HL-60 (cell line): ENCODE measurements around the gene FOXI3.

Source experiments
- DNase-seq, 2 experiments: peaks; one replicate each; pipeline ENCODE4 v3.0.0-alpha.2; 2010 to 2020; ENCODE audit warnings: low read depth in 1 of 2, low spot score in 1 of 2
- H3K27ac ChIP-seq: fragments of 250-450 bp; sonication (Bioruptor Pico); replicated peaks from 2 replicates; pipeline ENCODE4 v1.5.1; 2020; ENCODE audit warnings: mild to moderate bottlenecking, moderate library complexity
- H3K27me3 ChIP-seq: fragments of 250-450 bp; sonication (Bioruptor Pico); 2 replicates; pipeline ENCODE4 v1.5.1; 2021; ENCODE audit warnings: mild to moderate bottlenecking, moderate library complexity; ENCODE audit not compliant: insufficient read depth, poor library complexity, severe bottlenecking
- H3K4me3 ChIP-seq: replicated peaks from 2 replicates; pipeline ENCODE4 v1.5.1; 2011; ENCODE audit warnings: mild to moderate bottlenecking, control low read depth, low read length; ENCODE audit not compliant: insufficient read depth
- CTCF ChIP-seq: IDR thresholded peaks from one replicate; pipeline ENCODE4 v1.5.1; 2011; ENCODE audit warnings: low read length, control low read depth, inconsistent platforms; ENCODE audit not compliant: insufficient read depth
- GABPA ChIP-seq: IDR thresholded peaks from 2 replicates; pipeline ENCODE4 v1.6.1; 2012; ENCODE audit warnings: low read depth
- POLR2AphosphoS5 ChIP-seq: IDR thresholded peaks from 2 replicates; pipeline ENCODE4 v1.6.1; 2012; ENCODE audit warnings: low read depth
- SPI1 ChIP-seq: IDR thresholded peaks from 2 replicates; pipeline ENCODE4 v1.6.1; 2012; ENCODE audit warnings: low read depth, mild to moderate bottlenecking, borderline replicate concordance
- TF ChIP-seq, protein P1 (sequence below): IDR thresholded peaks from 2 replicates; pipeline ENCODE4 v1.6.1; 2012; ENCODE audit warnings: low read depth; ENCODE audit not compliant: insufficient replicate concordance

The FOXI3 gene

DNA sequence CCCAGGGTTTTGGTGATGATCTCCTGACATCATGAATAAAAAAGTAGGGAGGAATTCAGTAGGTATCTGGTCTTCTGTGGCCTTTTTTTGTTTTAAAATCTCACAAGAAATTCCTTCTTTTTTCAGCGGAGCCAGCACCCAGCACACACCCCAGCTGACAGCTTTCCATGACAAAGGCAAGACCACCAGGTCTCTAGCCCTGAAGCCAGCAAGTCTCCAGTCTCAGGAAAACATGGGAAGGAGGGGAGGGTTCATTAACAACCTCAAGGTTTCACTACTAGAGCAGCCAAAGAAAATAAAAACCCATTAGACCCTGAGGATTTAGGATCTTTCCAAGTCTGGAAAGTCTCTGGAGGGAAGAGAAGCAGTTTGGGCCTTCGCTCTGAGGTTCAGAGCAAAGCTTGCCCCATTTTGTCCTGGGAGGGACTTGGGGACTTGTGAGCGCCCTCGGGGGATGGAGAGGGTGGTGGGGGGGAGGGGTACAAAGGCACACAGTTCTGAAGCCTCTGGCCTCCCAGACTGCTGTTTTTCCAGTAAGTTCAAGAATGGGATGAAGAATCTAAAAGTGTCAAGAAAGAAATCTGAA lies 9.0 kb downstream of the FOXI3 start:
- TF ChIP-seq CTCF (no peak), SPI1 (no peak), POLR2AphosphoS5 (no peak), GABPA (no peak)
- TF ChIP-seq, protein P1, sequence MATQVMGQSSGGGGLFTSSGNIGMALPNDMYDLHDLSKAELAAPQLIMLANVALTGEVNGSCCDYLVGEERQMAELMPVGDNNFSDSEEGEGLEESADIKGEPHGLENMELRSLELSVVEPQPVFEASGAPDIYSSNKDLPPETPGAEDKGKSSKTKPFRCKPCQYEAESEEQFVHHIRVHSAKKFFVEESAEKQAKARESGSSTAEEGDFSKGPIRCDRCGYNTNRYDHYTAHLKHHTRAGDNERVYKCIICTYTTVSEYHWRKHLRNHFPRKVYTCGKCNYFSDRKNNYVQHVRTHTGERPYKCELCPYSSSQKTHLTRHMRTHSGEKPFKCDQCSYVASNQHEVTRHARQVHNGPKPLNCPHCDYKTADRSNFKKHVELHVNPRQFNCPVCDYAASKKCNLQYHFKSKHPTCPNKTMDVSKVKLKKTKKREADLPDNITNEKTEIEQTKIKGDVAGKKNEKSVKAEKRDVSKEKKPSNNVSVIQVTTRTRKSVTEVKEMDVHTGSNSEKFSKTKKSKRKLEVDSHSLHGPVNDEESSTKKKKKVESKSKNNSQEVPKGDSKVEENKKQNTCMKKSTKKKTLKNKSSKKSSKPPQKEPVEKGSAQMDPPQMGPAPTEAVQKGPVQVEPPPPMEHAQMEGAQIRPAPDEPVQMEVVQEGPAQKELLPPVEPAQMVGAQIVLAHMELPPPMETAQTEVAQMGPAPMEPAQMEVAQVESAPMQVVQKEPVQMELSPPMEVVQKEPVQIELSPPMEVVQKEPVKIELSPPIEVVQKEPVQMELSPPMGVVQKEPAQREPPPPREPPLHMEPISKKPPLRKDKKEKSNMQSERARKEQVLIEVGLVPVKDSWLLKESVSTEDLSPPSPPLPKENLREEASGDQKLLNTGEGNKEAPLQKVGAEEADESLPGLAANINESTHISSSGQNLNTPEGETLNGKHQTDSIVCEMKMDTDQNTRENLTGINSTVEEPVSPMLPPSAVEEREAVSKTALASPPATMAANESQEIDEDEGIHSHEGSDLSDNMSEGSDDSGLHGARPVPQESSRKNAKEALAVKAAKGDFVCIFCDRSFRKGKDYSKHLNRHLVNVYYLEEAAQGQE, result no peak
- no peak overlapping the region for H3K4me3 ChIP-seq
- no peak overlapping the region for H3K27ac ChIP-seq
- DNase-seq, result no peak
- H3K27me3 ChIP-seq, result peaks cover 2% of the 10 kb centered on the region

DNA sequence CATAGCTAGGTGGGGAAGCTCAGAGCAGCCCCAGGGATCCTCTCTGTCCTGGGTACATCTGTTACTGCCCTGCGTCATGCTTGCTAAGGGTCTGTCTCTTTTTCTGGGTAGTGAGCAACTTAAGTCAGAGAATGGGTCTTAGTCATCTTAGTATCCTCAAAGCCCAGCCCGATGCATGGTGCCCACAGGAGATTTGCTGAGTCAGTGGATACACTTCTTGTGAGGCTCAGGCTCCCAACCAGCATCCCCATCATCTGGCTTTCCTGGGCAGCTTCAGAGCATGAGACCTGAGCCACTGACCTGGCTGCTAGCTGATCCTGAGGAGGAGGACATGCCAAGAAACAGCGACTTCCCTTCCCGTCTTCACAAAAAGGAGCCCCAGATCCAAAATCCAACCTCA lies 10.0 kb downstream of the FOXI3 start:
- Histone ChIP-seq H3K27ac (no peak overlapping the region), H3K27me3 (peaks cover 2% of the 10 kb centered on the region), H3K4me3 (no peak overlapping the region)
- no peak for DNase-seq
- TF ChIP-seq POLR2AphosphoS5 (no peak), SPI1 (no peak), CTCF (no peak), GABPA (no peak)
- TF ChIP-seq, protein P1, result no peak

DNA sequence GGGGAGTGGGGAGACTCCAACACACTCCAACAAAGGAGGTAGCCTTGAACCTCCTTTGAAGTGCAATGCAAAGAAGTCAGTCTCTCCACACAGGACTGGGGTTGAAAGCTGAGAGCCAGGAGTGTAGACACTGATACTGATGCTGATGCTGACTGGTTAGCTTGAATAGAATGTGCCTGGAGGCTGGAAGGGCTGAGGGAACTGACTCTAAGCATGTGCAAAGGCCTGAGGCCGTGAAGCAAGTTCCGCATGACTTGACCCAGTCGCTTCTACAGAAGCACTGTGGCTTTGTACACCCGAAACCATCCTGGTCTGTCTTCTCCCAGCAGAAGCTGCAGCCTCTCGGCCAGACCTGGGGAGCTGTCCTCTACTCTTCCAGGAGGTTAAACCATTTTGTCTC lies 10.4 kb downstream of the FOXI3 start:
- TF ChIP-seq, protein P1, result no peak
- no peak for TF ChIP-seq SPI1
- TF ChIP-seq POLR2AphosphoS5, result no peak
- no peak for TF ChIP-seq CTCF
- TF ChIP-seq GABPA, result no peak
- no peak for DNase-seq
- H3K27me3 ChIP-seq, result peaks cover 1% of the 10 kb centered on the region
- no peak overlapping the region for H3K4me3 ChIP-seq
- H3K27ac ChIP-seq, result no peak overlapping the region
